Caco-2 (cell line): ENCODE results near the gene ETHE1. TPM values are rescaled to one million over a fixed set of nuclear protein-coding genes. Genes with fewer than 3 reads are reported as not detected.

Experiments
- BruUV-seq: library from RNA; stranded (reverse); fragments of 400-500 nt; replicated peaks from 2 replicates; lab custom pipeline; 2021; lab: Mats Ljungman, UMichigan
- CTCF ChIA-PET: fragments of 300-600 bp; sonication (Branson Sonifier 250); formaldehyde crosslinking; loops from one replicate; lab custom pipeline; 2022; ENCODE audit warnings: antibody characterized with exemption; lab: Charles Lee
- POLR2A ChIA-PET: fragments of 300-600 bp; sonication (Branson Sonifier 250); formaldehyde crosslinking; loops from one replicate; lab custom pipeline; 2022; ENCODE audit warnings: antibody characterized with exemption; lab: Charles Lee
- DNase-seq, 2 experiments: peaks; one replicate each; pipeline versions ENCODE4 v3.0.0 to v3.0.0-alpha.2; 2020 to 2022
- H3K27me3 ChIP-seq: replicated peaks from 2 replicates; pipeline ENCODE4 v1.6.0; 2011; ENCODE audit warnings: low read length; ENCODE audit not compliant: control insufficient read depth, insufficient read depth
- H3K36me3 ChIP-seq: 2 replicates; pipeline ENCODE4 v1.5.1; 2011; ENCODE audit warnings: low read length; ENCODE audit not compliant: control insufficient read depth, insufficient read depth
- H3K4me1 ChIP-seq: fragments of 250-450 bp; sonication (Bioruptor Pico); 2 replicates; pipeline ENCODE4 v1.5.1; 2020; ENCODE audit warnings: mild to moderate bottlenecking
- H3K4me3 ChIP-seq: 2 replicates; pipeline ENCODE4 v1.5.1; 2011; ENCODE audit warnings: low read depth, mild to moderate bottlenecking, control low read depth, low read length
- H3K9me3 ChIP-seq: fragments of 250-450 bp; sonication (Bioruptor Pico); 2 replicates; pipeline ENCODE4 v1.5.1; 2020; ENCODE audit warnings: mild to moderate bottlenecking, moderate library complexity
- H3K27ac Mint-ChIP-seq: one replicate; pipeline ENCODE4 v1.8.0; 2022; ENCODE audit warnings: mixed read lengths; ENCODE audit not compliant: unreplicated experiment
- H3K27me3 Mint-ChIP-seq: one replicate; pipeline ENCODE4 v1.8.0; 2022; ENCODE audit warnings: mixed read lengths; ENCODE audit not compliant: insufficient read depth, unreplicated experiment
- H3K36me3 Mint-ChIP-seq: one replicate; pipeline ENCODE4 v1.8.0; 2022; ENCODE audit warnings: mild to moderate bottlenecking, mixed read lengths; ENCODE audit not compliant: insufficient read depth, unreplicated experiment
- H3K4me1 Mint-ChIP-seq: one replicate; pipeline ENCODE4 v1.8.0; 2022; ENCODE audit warnings: low read depth, mixed read lengths; ENCODE audit not compliant: unreplicated experiment
- H3K4me3 Mint-ChIP-seq: one replicate; pipeline ENCODE4 v1.8.0; 2022; ENCODE audit warnings: mild to moderate bottlenecking, moderate library complexity, mixed read lengths; ENCODE audit not compliant: unreplicated experiment
- H3K9me3 Mint-ChIP-seq: one replicate; pipeline ENCODE4 v1.8.0; 2022; ENCODE audit warnings: mixed read lengths; ENCODE audit not compliant: unreplicated experiment
- intact Hi-C: fragments of 100-400 bp; cut with micrococcal nuclease; formaldehyde crosslinking; loops from one replicate; pipeline ENCODE4 v1.10.0; 2022; ENCODE audit not compliant: unreplicated experiment
- total RNA-seq: library from RNA; stranded (reverse); gene quantifications from 2 replicates; pipeline ENCODE4 v1.2.3, GENCODE V29; 2022
- TF ChIP-seq, protein P1 (sequence below), 2 experiments: fragments of 200-600 bp in 1 of 2; IDR thresholded peaks; 1 replicate in 1 of 2; 2 replicates in 1 of 2; pipeline versions ENCODE4 v1.5.1 to v1.8.0; 2011 to 2022; ENCODE audit warnings: antibody characterized with exemption in 1 of 2, control low read depth in 1 of 2, inconsistent platforms in 1 of 2, low read depth in 1 of 2, low read length in 1 of 2, mild to moderate bottlenecking in 1 of 2, moderate library complexity in 1 of 2; ENCODE audit not compliant: insufficient read depth in 1 of 2, severe bottlenecking in 1 of 2, unreplicated experiment in 1 of 2

Gene ETHE1
- total RNA-seq, 1 experiment from 2014 or later, result 39.6 TPM

DNA sequence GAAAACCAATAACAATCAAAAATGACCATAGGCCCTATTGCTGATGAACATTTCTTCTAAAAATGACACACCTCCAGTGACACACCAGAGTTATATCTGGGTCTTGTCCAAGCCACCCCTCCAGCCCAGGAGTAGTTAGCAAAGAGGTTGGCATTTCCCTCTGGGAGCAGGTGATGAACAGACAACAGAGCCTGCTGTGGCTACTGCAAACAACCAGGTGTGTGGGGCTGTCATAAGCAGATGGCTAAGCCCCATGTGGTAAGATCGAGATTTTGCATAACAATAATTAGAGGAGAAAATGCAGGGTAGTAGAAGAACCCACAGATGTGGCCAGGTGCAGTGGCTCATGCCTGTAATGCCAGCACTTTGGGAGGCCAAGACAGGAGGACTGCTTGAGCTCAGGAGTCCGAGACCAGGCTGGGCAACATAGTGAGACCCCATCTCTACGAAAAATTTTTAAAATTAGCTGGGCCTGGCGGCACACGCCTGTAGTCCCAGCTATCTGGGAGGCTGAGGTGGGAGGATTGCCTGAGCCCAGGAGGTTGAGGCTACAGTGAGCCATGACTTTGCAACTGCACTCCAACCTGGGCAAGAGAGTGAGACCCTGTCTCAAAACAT is 43.3 kb upstream of the ETHE1 start:
- Histone ChIP-seq H3K36me3 (no peaks in the 10 kb centered on the region), H3K9me3 (no peaks in the 10 kb centered on the region), H3K4me1 (no peaks in the 10 kb centered on the region), H3K4me3 (no peak overlapping the region), H3K27me3 (no peaks in the 10 kb centered on the region)
- TF ChIP-seq, protein P1, sequence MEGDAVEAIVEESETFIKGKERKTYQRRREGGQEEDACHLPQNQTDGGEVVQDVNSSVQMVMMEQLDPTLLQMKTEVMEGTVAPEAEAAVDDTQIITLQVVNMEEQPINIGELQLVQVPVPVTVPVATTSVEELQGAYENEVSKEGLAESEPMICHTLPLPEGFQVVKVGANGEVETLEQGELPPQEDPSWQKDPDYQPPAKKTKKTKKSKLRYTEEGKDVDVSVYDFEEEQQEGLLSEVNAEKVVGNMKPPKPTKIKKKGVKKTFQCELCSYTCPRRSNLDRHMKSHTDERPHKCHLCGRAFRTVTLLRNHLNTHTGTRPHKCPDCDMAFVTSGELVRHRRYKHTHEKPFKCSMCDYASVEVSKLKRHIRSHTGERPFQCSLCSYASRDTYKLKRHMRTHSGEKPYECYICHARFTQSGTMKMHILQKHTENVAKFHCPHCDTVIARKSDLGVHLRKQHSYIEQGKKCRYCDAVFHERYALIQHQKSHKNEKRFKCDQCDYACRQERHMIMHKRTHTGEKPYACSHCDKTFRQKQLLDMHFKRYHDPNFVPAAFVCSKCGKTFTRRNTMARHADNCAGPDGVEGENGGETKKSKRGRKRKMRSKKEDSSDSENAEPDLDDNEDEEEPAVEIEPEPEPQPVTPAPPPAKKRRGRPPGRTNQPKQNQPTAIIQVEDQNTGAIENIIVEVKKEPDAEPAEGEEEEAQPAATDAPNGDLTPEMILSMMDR (IDR thresholded peaks at IDR 0.05; ENCODE audit: insufficient read depth in 1 of 2, low read depth in 1 of 2, low read length in 1 of 2, severe bottlenecking in 1 of 2, unreplicated experiment in 1 of 2), result no peak
- H3K9me3 Mint-ChIP-seq, result no peaks in the 10 kb centered on the region
- no peaks in the 10 kb centered on the region for H3K27me3 Mint-ChIP-seq
- no peak overlapping the region for H3K4me3 Mint-ChIP-seq
- ChIA-PET POLR2A (no interaction called here), CTCF (interaction anchor here (0.6 kb wide), 1 partner anchor 107 kb away, joined by 3 read pairs; no protein-coding TSS in a partner anchor)
- BruUV-seq, result no TSS peak
- intact Hi-C loops, result no loop called here
- H3K27ac Mint-ChIP-seq, result no peak overlapping the region
- peaks cover 4% of the 10 kb centered on the region for H3K36me3 Mint-ChIP-seq
- no peak for DNase-seq
- no peaks in the 10 kb centered on the region for H3K4me1 Mint-ChIP-seq

GRCh38 chr19:43569657-43570056 is 42.7 kb upstream of the ETHE1 start:
- no peak for DNase-seq
- Mint-ChIP-seq H3K27ac (no peak overlapping the region), H3K9me3 (no peaks in the 10 kb centered on the region), H3K27me3 (no peaks in the 10 kb centered on the region), H3K4me1 (no peaks in the 10 kb centered on the region), H3K4me3 (no peak overlapping the region), H3K36me3 (no peaks in the 10 kb centered on the region)
- BruUV-seq, result no TSS peak
- ChIA-PET CTCF (no interaction called here), POLR2A (no interaction called here)
- TF ChIP-seq, protein P1 (IDR thresholded peaks at IDR 0.05; ENCODE audit: insufficient read depth in 1 of 2, low read depth in 1 of 2, low read length in 1 of 2, severe bottlenecking in 1 of 2, unreplicated experiment in 1 of 2), result no peak
- H3K9me3 ChIP-seq, result no peaks in the 10 kb centered on the region
- no peaks in the 10 kb centered on the region for H3K27me3 ChIP-seq
- H3K36me3 ChIP-seq, result no peaks in the 10 kb centered on the region
- intact Hi-C loops, result no loop called here
- H3K4me3 ChIP-seq, result no peak overlapping the region
- H3K4me1 ChIP-seq, result no peaks in the 10 kb centered on the region

GRCh38 chr19:43564800-43565199 is 37.8 kb upstream of the ETHE1 start:
- no peaks in the 10 kb centered on the region for H3K4me1 ChIP-seq
- ChIA-PET POLR2A (no interaction called here), CTCF (interaction anchor here (1.8 kb wide), 1 partner anchor 9 kb away, joined by 8 read pairs; no protein-coding TSS in a partner anchor)
- DNase-seq, result no peak
- no peaks in the 10 kb centered on the region for H3K27me3 Mint-ChIP-seq
- no peaks in the 10 kb centered on the region for H3K9me3 ChIP-seq
- H3K4me3 Mint-ChIP-seq, result no peak overlapping the region
- intact Hi-C loops, result no loop called here
- H3K27ac Mint-ChIP-seq, result no peak overlapping the region
- TF ChIP-seq, protein P1 (IDR thresholded peaks at IDR 0.05; ENCODE audit: insufficient read depth in 1 of 2, low read depth in 1 of 2, low read length in 1 of 2, severe bottlenecking in 1 of 2, unreplicated experiment in 1 of 2), result no peak
- no TSS peak for BruUV-seq
- peaks cover 2% of the 10 kb centered on the region; the same call in 1 of the 2 replicates for H3K36me3 ChIP-seq
- no peak overlapping the region for H3K4me3 ChIP-seq
- no peaks in the 10 kb centered on the region for H3K4me1 Mint-ChIP-seq
- H3K9me3 Mint-ChIP-seq, result no peaks in the 10 kb centered on the region
- H3K36me3 Mint-ChIP-seq, result peaks cover 22% of the 10 kb centered on the region
- H3K27me3 ChIP-seq, result no peaks in the 10 kb centered on the region
